WI38 (cell line): ENCODE results near the gene NR1I2.

ENCODE experiments used
- H3K4me3 ChIP-seq: 2 replicates; pipeline ENCODE4 v1.5.1; 2011; ENCODE audit warnings: low read depth, mild to moderate bottlenecking, control low read depth, low read length
- CTCF ChIP-seq: IDR thresholded peaks from 2 replicates; pipeline ENCODE4 v1.5.1; 2012; ENCODE audit warnings: low read depth, mild to moderate bottlenecking, control low read depth, low read length

Gene NR1I2

GRCh38 chr3:119859728-119860127, 77.8 kb downstream of the NR1I2 start:
- TF ChIP-seq CTCF = no peak
- H3K4me3 ChIP-seq = no peak overlapping the region

GRCh38 chr3:119861681-119862080, 79.8 kb downstream of the NR1I2 start:
- H3K4me3 ChIP-seq = no peak overlapping the region
- TF ChIP-seq CTCF = no peak

- no peak for TF ChIP-seq CTCF
Observed at GRCh38 chr3:119862616-119863015, 80.7 kb downstream of the NR1I2 start.

GRCh38 chr3:119864476-119864875, 82.6 kb downstream of the NR1I2 start:
- no peak overlapping the region for H3K4me3 ChIP-seq
- TF ChIP-seq CTCF = no peak

More at GRCh38 chr3:119862616-119863015, 80.7 kb downstream of the NR1I2 start:
- H3K4me3 ChIP-seq = no peak overlapping the region
